Lower leg skin (tissue), 3 donors: Measurements from ENCODE around the gene ATG12.

Experiments
- POLR2A ChIP-seq, 2 donors: fragments of 450-650 bp; IDR thresholded peaks; one replicate each; pipeline ENCODE4 v1.6.1; 2016 to 2017; ENCODE audit warnings: antibody characterized with exemption in 2 of 2, mild to moderate bottlenecking in 1 of 2, moderate library complexity in 1 of 2
- TF ChIP-seq, protein P1 (sequence below), 3 donors: fragments of 450-650 bp; IDR thresholded peaks; one replicate each; pipeline ENCODE4 v1.5.1; 2016; ENCODE audit warnings: antibody characterized with exemption in 3 of 3, mild to moderate bottlenecking in 3 of 3, moderate library complexity in 2 of 3

DNA sequence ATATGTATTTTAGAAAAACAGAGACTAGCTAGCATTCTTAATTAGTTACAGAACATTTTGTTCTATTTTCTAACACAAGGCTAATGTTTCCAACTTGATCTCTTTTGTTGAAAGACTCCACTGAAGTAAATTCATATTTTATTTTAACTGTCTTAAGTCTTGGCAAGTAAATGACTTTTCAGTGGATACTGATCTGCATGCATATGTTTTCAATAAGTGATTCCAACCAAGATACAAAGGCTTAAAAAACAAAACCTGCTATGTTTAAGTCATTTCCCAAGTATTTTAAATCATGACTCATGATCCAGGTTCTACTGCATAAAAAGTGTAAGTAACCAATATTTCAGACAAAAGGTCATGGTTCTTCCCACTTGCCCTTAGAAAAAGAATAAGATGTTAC is 30.6 kb downstream of the ATG12 start:
- no peak for TF ChIP-seq POLR2A (IDR thresholded peaks at IDR 0.05)
- TF ChIP-seq, protein P1, sequence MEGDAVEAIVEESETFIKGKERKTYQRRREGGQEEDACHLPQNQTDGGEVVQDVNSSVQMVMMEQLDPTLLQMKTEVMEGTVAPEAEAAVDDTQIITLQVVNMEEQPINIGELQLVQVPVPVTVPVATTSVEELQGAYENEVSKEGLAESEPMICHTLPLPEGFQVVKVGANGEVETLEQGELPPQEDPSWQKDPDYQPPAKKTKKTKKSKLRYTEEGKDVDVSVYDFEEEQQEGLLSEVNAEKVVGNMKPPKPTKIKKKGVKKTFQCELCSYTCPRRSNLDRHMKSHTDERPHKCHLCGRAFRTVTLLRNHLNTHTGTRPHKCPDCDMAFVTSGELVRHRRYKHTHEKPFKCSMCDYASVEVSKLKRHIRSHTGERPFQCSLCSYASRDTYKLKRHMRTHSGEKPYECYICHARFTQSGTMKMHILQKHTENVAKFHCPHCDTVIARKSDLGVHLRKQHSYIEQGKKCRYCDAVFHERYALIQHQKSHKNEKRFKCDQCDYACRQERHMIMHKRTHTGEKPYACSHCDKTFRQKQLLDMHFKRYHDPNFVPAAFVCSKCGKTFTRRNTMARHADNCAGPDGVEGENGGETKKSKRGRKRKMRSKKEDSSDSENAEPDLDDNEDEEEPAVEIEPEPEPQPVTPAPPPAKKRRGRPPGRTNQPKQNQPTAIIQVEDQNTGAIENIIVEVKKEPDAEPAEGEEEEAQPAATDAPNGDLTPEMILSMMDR (IDR thresholded peaks at IDR 0.05) = no peak
